GM12873 (cell line): ENCODE results near the gene DUSP8.

Experiments
- TF ChIP-seq, protein P1 (sequence below): IDR thresholded peaks from 2 replicates; pipeline ENCODE4 v1.5.1; 2012; ENCODE audit warnings: low read depth, mild to moderate bottlenecking, moderate library complexity, low read length, control low read depth; ENCODE audit not compliant: insufficient read depth; ENCODE audit errors: missing control alignments

DUSP8 gene

GRCh38 chr11:1563697-1564534 is 8.2 kb downstream of the DUSP8 start:
- TF ChIP-seq, protein P1, sequence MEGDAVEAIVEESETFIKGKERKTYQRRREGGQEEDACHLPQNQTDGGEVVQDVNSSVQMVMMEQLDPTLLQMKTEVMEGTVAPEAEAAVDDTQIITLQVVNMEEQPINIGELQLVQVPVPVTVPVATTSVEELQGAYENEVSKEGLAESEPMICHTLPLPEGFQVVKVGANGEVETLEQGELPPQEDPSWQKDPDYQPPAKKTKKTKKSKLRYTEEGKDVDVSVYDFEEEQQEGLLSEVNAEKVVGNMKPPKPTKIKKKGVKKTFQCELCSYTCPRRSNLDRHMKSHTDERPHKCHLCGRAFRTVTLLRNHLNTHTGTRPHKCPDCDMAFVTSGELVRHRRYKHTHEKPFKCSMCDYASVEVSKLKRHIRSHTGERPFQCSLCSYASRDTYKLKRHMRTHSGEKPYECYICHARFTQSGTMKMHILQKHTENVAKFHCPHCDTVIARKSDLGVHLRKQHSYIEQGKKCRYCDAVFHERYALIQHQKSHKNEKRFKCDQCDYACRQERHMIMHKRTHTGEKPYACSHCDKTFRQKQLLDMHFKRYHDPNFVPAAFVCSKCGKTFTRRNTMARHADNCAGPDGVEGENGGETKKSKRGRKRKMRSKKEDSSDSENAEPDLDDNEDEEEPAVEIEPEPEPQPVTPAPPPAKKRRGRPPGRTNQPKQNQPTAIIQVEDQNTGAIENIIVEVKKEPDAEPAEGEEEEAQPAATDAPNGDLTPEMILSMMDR: no peak

- TF ChIP-seq, protein P1: no peak
Measured at GRCh38 chr11:1563149-1563638, 8.9 kb downstream of the DUSP8 start.

- TF ChIP-seq, protein P1: no peak
Measured at GRCh38 chr11:1562469-1563148, 9.5 kb downstream of the DUSP8 start.

DNA sequence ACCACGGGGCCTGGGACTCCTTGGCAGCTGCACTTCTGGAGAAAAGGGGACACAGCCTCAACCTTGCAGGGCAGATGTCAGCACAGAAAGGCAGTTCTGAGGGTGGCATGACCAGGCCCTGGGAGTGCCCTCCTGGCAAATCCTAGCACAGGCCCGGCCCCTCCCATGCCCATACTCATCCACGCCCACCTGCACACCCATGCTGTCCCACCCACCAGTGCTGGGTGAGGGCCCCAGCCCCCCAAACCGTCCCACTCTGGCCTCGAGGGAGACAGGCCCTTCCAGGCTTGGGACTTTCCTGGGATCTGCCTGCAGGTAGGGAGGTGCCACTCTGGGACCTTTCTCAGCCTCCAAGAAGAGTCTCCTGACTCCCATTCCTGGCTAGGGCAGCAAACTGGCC is 10.1 kb downstream of the DUSP8 start:
- TF ChIP-seq, protein P1: no peak

GRCh38 chr11:1561266-1561665 is 10.8 kb downstream of the DUSP8 start:
- TF ChIP-seq, protein P1: no peak

GRCh38 chr11:1560649-1561251 is 11.3 kb downstream of the DUSP8 start:
- TF ChIP-seq, protein P1: no peak

- TF ChIP-seq, protein P1: no peak
Measured at GRCh38 chr11:1560002-1560648, 11.9 kb downstream of the DUSP8 start.
